H1 (cell line): ENCODE data around the gene NEO1. TPM values are rescaled to one million over a fixed set of nuclear protein-coding genes. Genes with fewer than 3 reads are reported as not detected.

Experiments used
- BRCA1 ChIP-seq: IDR thresholded peaks from 2 replicates; pipeline ENCODE4 v1.6.1; 2012; ENCODE audit warnings: low read depth, low read length, improper control_type of control experiment
- CEBPB ChIP-seq: IDR thresholded peaks from 2 replicates; pipeline ENCODE4 v1.6.1; 2012; ENCODE audit warnings: low read depth, low read length
- CHD1 ChIP-seq: IDR thresholded peaks from 2 replicates; pipeline ENCODE4 v1.6.1; 2012; ENCODE audit warnings: low read depth, low read length, improper control_type of control experiment
- FOSL1 ChIP-seq: IDR thresholded peaks from 2 replicates; pipeline ENCODE4 v1.6.1; 2011; ENCODE audit warnings: mild to moderate bottlenecking, low read depth, low read length, moderate library complexity; ENCODE audit not compliant: insufficient read depth
- GABPA ChIP-seq: IDR thresholded peaks from 2 replicates; pipeline ENCODE4 v1.6.1; 2011; ENCODE audit warnings: mild to moderate bottlenecking, low read length, moderate library complexity, borderline replicate concordance; ENCODE audit not compliant: insufficient read depth
- KDM5A ChIP-seq: fragments of 200-600 bp; IDR thresholded peaks from 2 replicates; pipeline ENCODE4 v1.7.1; 2012; ENCODE audit warnings: mild to moderate bottlenecking, low read length, inconsistent platforms, mixed read lengths
- POLR2A ChIP-seq, 2 experiments: IDR thresholded peaks; 1 replicate in 1 of 2; 2 replicates in 1 of 2; pipeline ENCODE4 v1.6.1; 2011; ENCODE audit warnings: low read depth in 2 of 2, low read length in 2 of 2, mild to moderate bottlenecking in 2 of 2; ENCODE audit errors: control extremely low read depth in 1 of 2
- POU5F1 ChIP-seq: IDR thresholded peaks from 2 replicates; pipeline ENCODE4 v1.6.1; 2011; ENCODE audit warnings: low read depth, mild to moderate bottlenecking, low read length, moderate library complexity
- RXRA ChIP-seq: IDR thresholded peaks from 2 replicates; pipeline ENCODE4 v1.6.1; 2011; ENCODE audit warnings: low read depth, mild to moderate bottlenecking, low read length, moderate library complexity; ENCODE audit not compliant: insufficient read depth
- SRF ChIP-seq: IDR thresholded peaks from 2 replicates; pipeline ENCODE4 v1.6.1; 2011; ENCODE audit warnings: mild to moderate bottlenecking, low read depth, low read length, moderate library complexity
- polyA plus RNA-seq, 7 experiments: library from polyadenylated mRNA; depleted of rRNA in 3 of 7; stranded (reverse) in 5 of 7; unstranded in 2 of 7; fragments of >200 nt in 5 of 7; fragments of 200-250 nt in 2 of 7; gene quantifications; 1 replicate in 5 of 7; 2 replicates in 1 of 7; 4 replicates in 1 of 7; pipeline versions ENCODE4 v1.2.1 to v1.2.3, GENCODE V29; 2011 to 2013; ENCODE audit warnings: missing spikeins in 2 of 7, mixed read lengths in 2 of 7
- total RNA-seq: library from RNA; stranded (reverse); fragmentation: NEBNext Ultra II Directional; extraction: Animal tissue kit (Norgen Biotek cat#: 25700); gene quantifications from 2 replicates; pipeline ENCODE4 v1.2.1, GENCODE V29; 2021
- TF ChIP-seq, protein P1 (sequence below): fragments of 300-600 bp; sonication (generic); IDR thresholded peaks from 2 replicates; pipeline ENCODE4 v1.7.1; 2012; ENCODE audit warnings: low read length, moderate library complexity, mild to moderate bottlenecking, inconsistent platforms; ENCODE audit not compliant: insufficient replicate concordance

NEO1 gene
- total and polyA plus RNA-seq, 2 of the 8 experiments (the other 6 are each of a cell fraction or from before 2014, with no cell fraction given) = 36.0 to 51.0 TPM

DNA sequence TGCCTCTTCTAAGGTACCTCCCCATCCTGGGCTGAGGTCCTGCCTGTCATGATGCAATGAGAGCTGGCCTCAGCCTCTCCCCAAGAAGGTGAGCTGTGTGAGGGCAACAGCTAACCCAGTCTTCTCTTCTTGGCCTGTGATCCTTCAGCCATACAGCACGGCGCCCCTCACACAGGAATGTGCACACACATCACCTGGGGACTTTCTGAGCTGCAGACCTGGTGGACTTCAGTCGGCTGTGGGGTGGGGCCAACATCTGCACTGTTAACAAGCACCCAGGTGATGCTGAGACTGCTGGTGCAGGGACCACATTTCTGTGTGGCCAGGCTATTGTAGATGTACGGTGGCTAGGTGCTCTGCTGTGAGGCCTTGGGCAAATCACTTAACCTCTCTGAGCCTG, 302.0 kb downstream of the NEO1 start (continued):
- TF ChIP-seq, protein P1, sequence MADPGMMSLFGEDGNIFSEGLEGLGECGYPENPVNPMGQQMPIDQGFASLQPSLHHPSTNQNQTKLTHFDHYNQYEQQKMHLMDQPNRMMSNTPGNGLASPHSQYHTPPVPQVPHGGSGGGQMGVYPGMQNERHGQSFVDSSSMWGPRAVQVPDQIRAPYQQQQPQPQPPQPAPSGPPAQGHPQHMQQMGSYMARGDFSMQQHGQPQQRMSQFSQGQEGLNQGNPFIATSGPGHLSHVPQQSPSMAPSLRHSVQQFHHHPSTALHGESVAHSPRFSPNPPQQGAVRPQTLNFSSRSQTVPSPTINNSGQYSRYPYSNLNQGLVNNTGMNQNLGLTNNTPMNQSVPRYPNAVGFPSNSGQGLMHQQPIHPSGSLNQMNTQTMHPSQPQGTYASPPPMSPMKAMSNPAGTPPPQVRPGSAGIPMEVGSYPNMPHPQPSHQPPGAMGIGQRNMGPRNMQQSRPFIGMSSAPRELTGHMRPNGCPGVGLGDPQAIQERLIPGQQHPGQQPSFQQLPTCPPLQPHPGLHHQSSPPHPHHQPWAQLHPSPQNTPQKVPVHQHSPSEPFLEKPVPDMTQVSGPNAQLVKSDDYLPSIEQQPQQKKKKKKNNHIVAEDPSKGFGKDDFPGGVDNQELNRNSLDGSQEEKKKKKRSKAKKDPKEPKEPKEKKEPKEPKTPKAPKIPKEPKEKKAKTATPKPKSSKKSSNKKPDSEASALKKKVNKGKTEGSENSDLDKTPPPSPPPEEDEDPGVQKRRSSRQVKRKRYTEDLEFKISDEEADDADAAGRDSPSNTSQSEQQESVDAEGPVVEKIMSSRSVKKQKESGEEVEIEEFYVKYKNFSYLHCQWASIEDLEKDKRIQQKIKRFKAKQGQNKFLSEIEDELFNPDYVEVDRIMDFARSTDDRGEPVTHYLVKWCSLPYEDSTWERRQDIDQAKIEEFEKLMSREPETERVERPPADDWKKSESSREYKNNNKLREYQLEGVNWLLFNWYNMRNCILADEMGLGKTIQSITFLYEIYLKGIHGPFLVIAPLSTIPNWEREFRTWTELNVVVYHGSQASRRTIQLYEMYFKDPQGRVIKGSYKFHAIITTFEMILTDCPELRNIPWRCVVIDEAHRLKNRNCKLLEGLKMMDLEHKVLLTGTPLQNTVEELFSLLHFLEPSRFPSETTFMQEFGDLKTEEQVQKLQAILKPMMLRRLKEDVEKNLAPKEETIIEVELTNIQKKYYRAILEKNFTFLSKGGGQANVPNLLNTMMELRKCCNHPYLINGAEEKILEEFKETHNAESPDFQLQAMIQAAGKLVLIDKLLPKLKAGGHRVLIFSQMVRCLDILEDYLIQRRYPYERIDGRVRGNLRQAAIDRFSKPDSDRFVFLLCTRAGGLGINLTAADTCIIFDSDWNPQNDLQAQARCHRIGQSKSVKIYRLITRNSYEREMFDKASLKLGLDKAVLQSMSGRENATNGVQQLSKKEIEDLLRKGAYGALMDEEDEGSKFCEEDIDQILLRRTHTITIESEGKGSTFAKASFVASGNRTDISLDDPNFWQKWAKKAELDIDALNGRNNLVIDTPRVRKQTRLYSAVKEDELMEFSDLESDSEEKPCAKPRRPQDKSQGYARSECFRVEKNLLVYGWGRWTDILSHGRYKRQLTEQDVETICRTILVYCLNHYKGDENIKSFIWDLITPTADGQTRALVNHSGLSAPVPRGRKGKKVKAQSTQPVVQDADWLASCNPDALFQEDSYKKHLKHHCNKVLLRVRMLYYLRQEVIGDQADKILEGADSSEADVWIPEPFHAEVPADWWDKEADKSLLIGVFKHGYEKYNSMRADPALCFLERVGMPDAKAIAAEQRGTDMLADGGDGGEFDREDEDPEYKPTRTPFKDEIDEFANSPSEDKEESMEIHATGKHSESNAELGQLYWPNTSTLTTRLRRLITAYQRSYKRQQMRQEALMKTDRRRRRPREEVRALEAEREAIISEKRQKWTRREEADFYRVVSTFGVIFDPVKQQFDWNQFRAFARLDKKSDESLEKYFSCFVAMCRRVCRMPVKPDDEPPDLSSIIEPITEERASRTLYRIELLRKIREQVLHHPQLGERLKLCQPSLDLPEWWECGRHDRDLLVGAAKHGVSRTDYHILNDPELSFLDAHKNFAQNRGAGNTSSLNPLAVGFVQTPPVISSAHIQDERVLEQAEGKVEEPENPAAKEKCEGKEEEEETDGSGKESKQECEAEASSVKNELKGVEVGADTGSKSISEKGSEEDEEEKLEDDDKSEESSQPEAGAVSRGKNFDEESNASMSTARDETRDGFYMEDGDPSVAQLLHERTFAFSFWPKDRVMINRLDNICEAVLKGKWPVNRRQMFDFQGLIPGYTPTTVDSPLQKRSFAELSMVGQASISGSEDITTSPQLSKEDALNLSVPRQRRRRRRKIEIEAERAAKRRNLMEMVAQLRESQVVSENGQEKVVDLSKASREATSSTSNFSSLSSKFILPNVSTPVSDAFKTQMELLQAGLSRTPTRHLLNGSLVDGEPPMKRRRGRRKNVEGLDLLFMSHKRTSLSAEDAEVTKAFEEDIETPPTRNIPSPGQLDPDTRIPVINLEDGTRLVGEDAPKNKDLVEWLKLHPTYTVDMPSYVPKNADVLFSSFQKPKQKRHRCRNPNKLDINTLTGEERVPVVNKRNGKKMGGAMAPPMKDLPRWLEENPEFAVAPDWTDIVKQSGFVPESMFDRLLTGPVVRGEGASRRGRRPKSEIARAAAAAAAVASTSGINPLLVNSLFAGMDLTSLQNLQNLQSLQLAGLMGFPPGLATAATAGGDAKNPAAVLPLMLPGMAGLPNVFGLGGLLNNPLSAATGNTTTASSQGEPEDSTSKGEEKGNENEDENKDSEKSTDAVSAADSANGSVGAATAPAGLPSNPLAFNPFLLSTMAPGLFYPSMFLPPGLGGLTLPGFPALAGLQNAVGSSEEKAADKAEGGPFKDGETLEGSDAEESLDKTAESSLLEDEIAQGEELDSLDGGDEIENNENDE = no peak
- TF ChIP-seq KDM5A (no peak), BRCA1 (no peak), POU5F1 (no peak), CEBPB (no peak), GABPA (no peak), SRF (no peak), POLR2A (IDR thresholded peaks at IDR 0.05; ENCODE audit: control extremely low read depth in 1 of 2, low read depth in 2 of 2, low read length in 2 of 2) (no peak), CHD1 (no peak), RXRA (no peak), FOSL1 (no peak)
- TF ChIP-seq, all 59 proteins: peak for 0
